NCI-H2227 (cell line): ENCODE results near the gene SIGLEC14.
"Not testable (repeated sequence)": the region's sequence is repeated elsewhere in the genome, so short reads cannot be mapped to it uniquely, and the experiment has no call there.

ENCODE experiments used
- DNase-seq: peaks from one replicate; lab custom pipeline; 2025; ENCODE audit not compliant: unreplicated experiment; lab: John Stamatoyannopoulos, UW

The SIGLEC14 gene

DNA sequence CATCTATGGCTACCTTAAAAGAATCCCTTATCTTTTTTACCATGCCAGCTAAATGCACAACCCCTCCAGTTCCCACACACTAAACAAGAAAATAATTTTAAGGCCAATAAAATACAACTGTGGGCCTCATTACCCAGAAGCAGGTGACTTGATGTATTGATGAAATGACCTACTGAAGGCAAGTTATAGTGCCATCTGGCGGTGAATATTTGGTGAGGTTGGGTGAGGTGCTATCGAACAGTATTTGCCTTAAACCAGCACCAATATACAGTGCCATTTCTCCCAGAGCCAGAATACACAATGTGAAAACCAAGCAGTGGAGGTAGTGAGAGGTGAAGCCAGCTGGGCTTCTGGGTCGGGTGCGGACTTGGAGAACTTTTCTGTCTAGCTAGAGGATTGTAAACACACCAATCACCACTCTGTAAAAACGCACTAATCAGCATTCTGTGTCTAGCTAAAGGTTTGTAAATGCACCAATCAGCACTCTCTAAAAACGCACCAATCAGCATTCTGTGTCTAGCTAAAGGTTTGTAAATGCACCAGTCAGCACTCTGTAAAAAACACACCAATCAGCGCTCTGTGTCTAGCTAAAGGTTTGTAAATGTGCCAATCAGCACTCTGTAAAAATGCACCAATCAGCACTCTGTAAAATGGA lies 29.4 kb upstream of the SIGLEC14 start:
- DNase-seq, result not testable (repeated sequence)

DNA sequence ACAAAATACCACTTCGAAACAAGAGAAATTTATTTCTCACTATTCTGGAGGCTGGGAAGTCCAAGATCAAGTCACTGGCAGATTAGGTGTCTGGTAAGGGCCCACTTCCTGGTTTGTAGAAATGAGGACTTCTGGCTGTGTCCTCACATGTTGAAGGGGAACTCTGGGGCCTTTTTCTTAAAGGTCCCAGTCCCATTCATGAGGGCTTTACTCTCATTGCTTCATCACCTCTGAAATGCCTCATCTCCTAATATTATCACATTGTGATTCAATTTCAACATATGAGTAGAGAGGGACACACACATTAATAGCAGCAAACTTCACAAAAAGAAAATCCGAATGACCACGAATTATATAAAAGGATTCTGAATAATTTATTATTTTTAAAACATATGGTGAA lies 21.6 kb upstream of the SIGLEC14 start:
- DNase-seq, result no peak

DNA sequence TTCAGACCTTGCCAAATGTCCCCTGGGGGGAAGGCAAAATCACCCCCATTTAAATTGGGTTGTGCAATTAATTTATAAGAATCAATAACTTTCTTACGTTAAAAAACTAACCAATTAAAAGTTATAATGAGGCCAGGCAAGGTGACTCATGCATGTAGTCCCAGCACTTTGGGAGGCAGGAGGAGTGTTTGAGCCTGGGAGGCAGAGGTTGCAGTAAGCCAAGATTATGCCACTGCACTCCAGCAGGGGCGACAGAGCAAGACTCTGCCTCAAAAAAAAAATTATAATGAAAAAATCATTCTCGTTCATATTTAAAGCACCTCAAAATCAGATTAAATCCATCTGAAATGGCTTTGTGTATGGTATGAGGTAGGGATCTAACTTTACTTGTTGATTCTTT lies 18.4 kb upstream of the SIGLEC14 start:
- no peak for DNase-seq

DNA sequence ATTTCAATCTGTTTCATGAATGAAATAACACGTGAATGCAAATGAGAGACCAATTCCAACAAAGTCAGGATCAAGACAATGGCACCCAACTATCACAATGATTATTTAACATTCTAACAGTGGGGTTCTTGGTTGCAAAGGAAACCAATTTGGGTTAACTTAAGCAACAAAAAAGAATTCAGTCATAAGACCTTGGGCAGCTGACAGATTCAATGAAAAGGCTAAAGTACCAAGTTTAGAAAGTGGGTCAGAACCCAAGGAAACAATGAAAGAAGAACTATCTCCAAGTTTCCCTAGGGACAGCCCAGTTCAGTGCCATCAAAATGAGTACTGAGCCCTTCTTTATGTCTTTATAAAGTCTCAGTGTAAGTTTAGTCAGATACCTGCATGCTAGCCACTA lies 17.5 kb upstream of the SIGLEC14 start:
- DNase-seq, result no peak

DNA sequence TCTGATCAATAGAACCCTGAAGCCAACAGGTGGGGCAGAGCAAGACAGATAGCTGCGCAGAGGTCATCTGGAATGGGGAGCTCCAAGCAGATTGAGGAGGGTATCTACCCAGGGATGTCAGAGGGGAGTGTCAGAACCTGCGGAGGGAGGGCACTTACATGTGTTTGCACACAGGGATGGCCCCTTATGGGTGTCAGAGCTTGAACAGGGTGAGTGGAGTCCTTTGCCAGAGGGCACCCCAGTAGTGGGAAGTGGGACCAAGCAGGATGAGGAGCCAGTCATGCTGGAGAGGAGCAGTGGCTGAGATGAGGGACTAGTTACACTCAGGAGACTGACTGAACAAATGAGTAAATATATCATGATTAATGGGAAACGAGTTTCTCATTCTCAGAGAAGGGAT lies 17.0 kb upstream of the SIGLEC14 start:
- DNase-seq, result no peak

DNA sequence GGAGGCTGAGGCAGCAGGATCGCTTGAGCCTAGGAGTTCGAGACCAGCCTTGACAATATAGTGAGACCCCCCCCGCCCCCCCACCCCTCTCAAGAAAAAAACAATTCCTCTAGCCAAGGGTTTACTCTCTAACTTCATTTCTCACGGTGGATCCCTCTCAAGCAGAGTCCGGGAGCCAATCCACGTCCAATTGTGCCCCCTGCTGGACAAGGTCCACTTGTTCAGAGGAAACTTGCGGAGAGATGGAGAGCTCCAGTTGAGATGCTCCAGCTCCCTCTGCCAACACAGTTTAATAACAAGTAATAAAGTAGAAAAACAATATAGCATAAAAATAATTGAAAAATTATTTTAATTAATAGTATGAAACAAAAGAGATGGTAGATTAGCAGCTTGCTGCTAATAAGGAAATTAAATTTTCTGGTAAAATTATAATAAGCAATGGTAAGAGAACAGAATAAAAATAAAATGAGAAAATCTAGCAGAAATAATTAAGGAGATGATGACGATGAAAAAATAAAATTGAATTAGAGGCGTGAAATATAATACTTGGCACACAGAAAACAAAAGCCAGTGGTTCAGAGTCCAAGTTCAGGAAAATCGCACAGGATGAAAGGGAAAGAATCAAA lies 14.5 kb upstream of the SIGLEC14 start:
- peak; percentile 81 for DNase-seq

DNA sequence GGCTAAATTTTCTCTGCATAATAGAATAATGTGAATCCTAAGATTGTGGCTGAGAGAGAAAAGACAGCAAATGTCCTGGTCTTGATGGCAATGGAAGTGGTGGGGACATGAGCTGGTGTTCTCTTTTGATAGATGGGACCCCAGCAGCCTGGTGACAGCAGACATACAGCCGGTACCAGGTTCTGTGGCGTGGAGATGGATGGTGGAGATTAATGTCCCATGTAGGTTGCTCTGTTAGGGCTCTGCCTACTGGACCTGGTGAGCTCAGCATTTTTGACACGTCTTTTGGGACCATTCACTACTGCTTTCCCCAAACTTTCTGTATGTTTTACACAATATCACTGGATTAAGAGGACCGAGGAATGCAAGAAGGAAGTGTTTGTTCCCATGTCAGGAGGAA lies 8.2 kb upstream of the SIGLEC14 start:
- no peak for DNase-seq

DNA sequence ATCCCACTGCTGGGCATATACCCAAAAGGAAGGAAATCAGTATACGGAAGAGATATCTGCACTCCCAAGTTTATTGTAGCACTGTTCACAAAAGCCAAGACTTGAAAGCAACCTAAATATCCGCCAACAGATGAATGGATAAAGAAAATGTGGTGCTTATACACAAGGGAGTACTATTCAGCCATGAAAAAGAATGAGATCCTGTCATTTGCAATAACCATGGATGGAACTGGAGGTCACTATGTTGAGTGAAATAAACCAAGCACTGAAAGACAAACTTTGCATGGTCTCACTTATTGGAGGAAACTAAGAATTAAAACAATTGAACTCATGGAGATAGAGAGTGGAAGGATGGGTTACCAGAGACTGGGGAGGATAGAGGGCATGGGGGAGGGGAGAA lies 6.5 kb upstream of the SIGLEC14 start:
- DNase-seq, result no peak

DNA sequence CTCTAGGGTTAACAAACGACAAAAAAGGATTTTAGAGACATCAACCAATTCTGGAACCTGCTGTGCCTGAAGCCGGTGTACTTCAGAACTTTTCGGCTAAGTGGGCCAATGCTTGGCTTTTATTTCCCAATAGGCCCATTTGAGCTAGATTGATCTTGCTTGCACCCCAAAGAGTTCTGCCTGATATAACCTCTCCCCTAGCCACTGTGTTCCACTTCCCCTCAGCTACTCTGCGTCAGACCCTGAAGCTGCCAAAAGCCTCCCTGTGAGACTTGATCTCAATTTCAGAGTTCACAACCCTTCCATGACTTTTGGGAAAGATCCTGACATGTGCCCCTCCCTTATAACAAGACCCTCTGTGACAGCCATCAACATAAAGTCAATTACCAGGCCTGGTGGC lies 5.6 kb upstream of the SIGLEC14 start:
- no peak for DNase-seq

DNA sequence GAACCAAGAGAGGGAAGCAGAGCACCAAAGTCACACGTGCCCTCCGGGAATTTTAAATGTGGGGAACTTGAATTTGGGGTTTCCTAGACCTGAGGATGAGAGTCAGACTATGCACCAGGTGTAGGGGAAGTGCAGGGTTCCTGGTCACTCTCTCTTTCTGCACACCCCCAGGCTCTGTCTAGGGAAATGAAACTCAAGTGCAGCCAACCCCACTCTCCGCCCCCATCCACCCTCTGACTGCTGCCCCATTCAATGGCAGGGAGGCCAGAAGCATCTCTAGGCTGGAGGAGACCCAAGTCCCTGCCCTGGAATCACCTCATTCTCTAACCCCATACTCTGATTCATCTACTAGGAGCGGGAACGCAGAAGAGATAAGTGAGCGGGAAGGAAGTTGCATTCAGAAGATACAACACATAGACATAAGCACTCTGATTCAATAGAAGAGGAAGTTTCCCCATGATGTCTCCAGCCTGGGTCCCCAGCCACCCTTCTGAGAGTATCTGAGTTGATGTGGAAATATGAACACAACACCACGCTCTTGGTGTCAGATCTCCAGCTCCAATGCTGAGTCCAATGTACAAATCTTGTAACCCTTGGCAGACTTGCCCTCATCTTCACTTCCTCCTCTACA lies 4.7 kb upstream of the SIGLEC14 start:
- DNase-seq, result no peak

DNA sequence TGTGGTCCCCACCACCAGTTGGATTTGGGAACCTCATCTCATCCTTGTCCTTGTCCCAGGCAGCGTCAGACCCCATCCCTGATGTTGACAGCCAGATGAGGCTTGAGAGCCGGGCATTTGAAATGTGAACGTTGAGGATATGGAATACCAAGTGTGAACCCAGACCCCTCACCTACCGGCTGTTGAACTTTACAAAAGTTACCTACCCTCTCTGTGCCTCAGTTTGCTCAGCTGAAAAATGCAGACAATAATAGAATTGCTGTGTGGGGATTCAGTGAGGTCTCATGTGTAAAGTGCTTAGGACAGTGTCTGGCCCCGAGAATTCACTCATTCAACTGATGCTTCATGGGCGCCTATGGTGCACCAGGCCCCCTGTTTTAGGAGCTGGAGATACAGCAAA lies 693 bp upstream of the SIGLEC14 start:
- no peak for DNase-seq

DNA sequence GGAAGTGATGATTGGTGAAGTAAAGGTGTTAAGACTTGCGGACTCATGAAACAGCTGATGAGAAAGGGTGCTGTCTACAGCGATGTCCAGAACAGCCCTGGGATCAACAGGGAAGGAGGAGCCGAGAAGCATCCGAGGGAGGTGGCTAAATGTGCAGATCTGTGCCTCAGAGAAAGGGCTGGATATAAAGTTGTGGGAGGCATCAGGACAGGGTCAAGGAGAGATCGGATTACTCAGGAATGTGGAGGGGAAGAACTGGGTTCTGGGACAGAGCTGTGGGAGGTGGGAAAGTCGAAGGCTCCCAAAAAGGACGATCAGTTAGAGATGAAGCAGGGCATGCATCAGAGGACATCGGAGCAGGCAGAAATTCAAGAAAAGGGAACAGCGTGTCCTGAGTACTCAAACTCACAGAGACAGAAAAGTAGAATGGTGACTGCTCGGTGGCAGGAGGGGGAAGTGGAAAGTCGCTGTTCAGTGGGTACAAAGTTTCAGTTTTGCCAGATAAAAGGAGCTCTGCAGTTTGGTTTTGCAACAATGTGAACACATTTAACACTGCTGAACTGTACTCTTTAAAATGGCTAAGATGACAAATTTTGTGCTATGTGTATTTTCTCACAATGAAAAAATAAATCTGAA lies 1.9 kb downstream of the SIGLEC14 start:
- no peak for DNase-seq

DNA sequence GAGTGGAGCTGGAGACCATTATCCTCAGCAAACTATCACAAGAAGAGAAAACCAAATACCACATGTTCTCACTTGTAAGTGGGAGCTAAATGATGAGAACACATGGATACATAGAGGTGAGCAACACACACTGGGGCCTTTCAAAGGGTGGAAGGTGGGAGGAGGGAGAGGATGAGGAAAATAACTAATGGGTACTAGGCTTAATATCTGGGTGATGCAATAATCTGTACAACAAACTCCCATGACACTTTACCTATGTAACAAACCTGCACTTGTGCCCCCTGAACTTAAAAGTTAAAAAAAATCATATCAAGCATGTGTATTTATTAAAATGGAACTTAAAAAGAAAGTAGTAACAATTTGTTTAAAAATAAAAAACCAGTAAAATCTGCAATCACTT lies 5.0 kb downstream of the SIGLEC14 start:
- no peak for DNase-seq

DNA sequence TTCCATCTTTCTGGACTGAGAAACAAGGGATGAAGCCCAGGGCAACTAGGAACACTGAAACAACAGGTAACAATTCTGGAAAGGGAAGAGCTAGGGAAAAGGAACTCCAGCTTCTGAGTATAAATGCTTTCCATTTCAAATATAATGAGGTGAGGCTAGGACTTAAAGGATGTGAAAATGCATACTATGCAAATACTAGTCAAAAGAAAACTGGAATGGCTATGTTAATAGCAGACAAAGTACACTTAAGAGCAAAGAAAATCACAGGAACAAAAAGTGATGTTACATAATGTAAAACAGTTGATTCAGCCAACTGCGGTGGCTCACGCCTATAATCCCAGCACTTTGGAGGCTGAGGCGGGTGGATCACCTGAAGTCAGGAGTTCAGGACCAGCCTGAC lies 6.2 kb downstream of the SIGLEC14 start:
- no peak for DNase-seq

DNA sequence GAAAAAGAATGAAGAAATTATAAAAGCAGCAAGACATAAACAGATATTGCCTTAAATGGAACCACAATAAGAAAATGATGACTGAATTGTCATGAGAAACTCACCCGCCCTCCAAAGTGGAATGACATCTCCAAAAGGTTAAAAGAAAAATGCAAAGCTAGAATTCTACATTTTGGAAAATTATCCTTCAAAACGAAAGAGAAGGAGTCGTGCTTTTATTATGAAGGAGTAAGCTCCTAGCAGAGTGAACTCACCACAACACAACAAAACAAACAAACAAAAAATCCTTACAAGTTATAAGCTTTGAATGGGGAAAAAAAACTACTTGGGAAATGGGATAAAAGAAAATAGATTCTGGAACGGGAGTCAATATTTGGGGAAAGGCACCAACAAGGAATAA lies 6.7 kb downstream of the SIGLEC14 start:
- DNase-seq, result no peak

DNA sequence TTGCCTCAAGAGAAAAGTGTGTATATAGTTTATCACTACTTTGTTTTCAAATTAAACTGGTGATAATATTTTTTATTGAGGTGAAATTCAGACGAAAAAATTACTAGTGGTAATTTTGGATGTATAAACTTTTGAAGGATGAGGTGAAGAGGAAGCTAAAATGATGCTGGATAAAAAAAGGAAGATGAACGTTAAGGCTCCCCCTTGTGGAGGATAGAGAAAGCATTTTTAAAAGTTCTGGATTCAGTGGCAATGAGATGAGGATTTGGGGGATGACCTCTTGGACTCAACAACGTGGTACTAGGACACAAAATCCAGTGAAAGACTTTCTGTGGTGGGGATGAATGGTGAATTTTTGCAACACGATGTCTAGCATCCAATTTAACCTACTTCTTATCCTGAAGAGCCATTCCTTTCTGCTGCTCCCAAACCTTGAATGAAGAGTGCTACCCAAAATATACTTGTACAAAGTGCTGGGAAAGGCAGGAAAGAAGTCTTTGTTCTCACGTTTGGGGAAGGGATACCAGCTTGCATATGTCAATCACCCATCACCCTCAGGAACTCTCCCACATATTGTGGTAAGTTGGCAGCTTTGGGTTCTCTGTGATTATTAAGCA lies 9.2 kb downstream of the SIGLEC14 start:
- no peak for DNase-seq

DNA sequence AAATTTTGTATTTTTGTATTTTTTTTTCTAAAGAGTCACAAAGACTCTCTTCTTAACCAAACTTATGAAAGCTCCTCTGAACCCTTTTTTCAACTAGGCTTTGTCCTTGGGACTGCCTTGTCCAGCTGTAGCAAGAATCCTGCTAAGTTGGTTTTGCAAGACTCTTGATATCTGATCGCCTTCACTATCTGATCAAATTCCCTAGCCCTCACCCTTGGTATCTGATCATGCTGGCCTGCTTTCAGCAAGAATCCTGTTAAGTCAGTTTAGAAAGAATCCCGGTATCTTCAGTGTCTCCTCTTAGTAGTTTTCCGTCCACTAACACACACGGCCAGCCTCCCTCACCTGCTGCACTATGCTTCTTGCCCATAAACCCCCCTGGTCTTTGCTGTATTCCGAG lies 14.5 kb downstream of the SIGLEC14 start:
- no peak for DNase-seq

DNA sequence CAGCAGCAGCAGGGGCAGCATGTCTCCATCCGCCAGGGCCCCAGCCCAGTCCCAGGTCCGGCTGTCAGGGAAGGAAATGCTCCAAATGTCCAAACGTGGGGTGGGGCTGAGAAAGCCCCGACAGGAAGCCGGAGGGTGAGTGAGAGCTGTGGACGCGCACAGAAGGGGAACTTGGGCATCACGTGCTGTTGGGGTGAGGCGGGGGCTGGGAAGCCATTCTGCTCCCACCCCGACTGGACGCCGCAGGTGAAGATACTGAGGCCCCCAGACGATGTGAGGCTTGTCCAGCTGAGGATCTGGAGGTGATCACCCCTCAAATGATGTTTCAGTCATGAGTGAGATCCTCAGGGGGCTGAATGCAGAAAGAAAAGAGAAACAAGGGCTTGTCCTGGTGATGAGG lies 16.3 kb downstream of the SIGLEC14 start, which contains the start of gene SIGLEC5:
Gene SIGLEC5, minus strand, starts transcription at position 87 of the 400 bp plus-strand sequence. Its CDS starts 66 bp downstream, at position 21.
- DNase-seq, result not testable (repeated sequence)

DNA sequence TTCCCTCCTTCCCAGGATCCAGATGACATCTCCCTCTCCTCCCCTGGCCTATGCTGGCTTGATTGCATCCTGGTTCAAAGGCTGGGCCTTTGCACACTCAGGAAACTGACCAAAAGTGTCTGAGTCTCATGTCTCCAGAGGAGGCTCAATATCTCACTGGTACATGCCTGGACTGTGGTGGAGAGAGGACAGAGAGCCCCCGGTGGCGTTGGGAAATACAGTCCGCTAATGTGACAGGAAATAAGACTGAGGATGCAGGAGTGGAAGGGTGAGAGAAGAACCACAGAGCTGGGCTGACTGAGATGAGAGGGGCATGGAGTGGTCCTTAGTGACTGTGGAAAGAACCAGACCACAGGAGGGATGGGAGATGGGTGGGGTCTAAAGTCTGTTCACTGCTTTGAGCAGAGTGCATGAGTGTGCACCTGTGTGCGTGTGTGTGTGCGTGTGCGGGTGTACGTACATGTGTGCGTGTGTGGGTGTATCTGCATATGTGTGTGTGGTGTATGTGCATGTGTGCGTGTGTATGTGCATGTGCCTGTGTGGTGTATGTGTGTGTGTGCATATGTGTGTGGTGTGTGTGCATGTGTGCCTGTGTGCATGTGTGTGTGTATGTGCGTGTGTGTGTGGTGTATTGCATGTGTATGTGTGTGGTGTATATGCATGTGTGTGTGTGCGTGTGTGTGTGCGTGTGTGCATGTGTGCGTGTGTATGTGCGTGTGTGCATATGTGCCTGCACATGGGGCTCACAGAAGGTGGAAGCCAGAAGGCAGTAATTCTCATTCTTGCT lies 18.3 kb downstream of the SIGLEC14 start:
- no peak for DNase-seq

DNA sequence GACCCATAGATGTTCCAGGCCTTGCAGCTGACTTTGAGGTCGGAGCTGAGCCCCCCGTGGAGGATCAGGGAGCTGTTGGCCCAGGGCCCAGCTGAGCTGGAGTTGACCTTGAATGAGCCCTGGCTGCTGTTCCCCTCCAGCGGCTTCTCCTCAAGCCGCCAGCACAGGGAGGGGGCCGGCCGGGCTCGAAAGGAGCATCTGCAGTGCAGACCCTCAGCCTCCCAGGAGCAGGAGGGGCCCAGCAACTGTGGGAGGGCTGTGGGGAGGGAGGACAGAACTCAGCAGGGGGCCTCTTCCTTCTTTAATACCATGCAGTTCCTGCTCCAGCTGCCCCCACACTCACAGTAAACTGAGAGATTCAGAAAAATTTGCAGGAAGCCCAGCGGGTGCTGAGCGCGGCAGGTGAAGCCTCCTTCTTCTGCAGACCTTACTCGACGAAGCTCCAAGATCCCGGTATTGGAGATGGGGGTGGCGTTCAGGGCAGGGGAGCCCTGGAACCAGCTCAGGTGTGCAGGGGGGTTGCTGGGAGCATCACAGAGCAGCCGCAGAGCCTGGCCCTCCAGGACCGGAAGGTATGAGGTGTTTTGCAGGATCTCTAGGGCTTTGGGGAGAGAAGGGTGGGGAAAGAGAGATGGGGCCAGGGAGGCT lies 19.0 kb downstream of the SIGLEC14 start:
- no peak for DNase-seq
